Measurements from ENCODE around the gene FCGR1A.
"Not testable (repeated sequence)": the region's sequence is repeated elsewhere in the genome, so short reads cannot be mapped to it uniquely, and the experiment has no call there.

Gene FCGR1A

GRCh38 chr1:149777084-149777483, 5.4 kb upstream of the FCGR1A start:
- not testable (repeated sequence) for DNase-seq (ENCODE audit: low read depth in 2 of 2)

GRCh38 chr1:149778313-149778712, 4.2 kb upstream of the FCGR1A start:
- not testable (repeated sequence) for DNase-seq (ENCODE audit: low read depth in 2 of 2)

- peak in 1 of 2 donors; percentile 21 for DNase-seq (ENCODE audit: low read depth in 2 of 2)
Observed at GRCh38 chr1:149781413-149781984, 995 bp upstream of the FCGR1A start.

GRCh38 chr1:149783289-149783688, 795 bp downstream of the FCGR1A start:
- not testable (repeated sequence) for DNase-seq (ENCODE audit: low read depth in 2 of 2)

GRCh38 chr1:149783868-149784267, 1.4 kb downstream of the FCGR1A start:
- DNase-seq (ENCODE audit: low read depth in 2 of 2) = not testable (repeated sequence)

- DNase-seq (ENCODE audit: low read depth in 2 of 2) = not testable (repeated sequence)
Observed at GRCh38 chr1:149787688-149788451, 5.4 kb downstream of the FCGR1A start.

- DNase-seq (ENCODE audit: low read depth in 2 of 2) = peak; percentile 39 to 46
Observed at GRCh38 chr1:149792502-149792901, 10.0 kb downstream of the FCGR1A start.

GRCh38 chr1:149792912-149793515, 10.5 kb downstream of the FCGR1A start:
- peak; percentile 69 to 79 for DNase-seq (ENCODE audit: low read depth in 2 of 2)

GRCh38 chr1:149793885-149794284, 11.4 kb downstream of the FCGR1A start:
- DNase-seq (ENCODE audit: low read depth in 2 of 2) = not testable (repeated sequence)

GRCh38 chr1:149801628-149802027, 19.1 kb downstream of the FCGR1A start:
- DNase-seq (ENCODE audit: low read depth in 2 of 2) = not testable (repeated sequence)

GRCh38 chr1:149804417-149805080, 22.1 kb downstream of the FCGR1A start:
- not testable (repeated sequence) for DNase-seq (ENCODE audit: low read depth in 2 of 2)

- not testable (repeated sequence) for DNase-seq (ENCODE audit: low read depth in 2 of 2)
Observed at GRCh38 chr1:149810697-149811405, 28.4 kb downstream of the FCGR1A start.

GRCh38 chr1:149811514-149811889, 29.0 kb downstream of the FCGR1A start:
- peak in 1 of 2 donors; percentile 14 for DNase-seq (ENCODE audit: low read depth in 2 of 2)

GRCh38 chr1:149811890-149812829, 29.7 kb downstream of the FCGR1A start:
- peak; percentile 61 to 68 for DNase-seq (ENCODE audit: low read depth in 2 of 2)

GRCh38 chr1:149812893-149813801, 30.7 kb downstream of the FCGR1A start:
- DNase-seq (ENCODE audit: low read depth in 2 of 2) = peak; percentile 33 to 37

GRCh38 chr1:149820387-149820786, 37.9 kb downstream of the FCGR1A start:
- not testable (repeated sequence) for DNase-seq (ENCODE audit: low read depth in 2 of 2)

- not testable (repeated sequence) for DNase-seq (ENCODE audit: low read depth in 2 of 2)
Observed at GRCh38 chr1:149826555-149826954, 44.1 kb downstream of the FCGR1A start.

GRCh38 chr1:149831764-149832315, 49.3 kb downstream of the FCGR1A start:
- DNase-seq (ENCODE audit: low read depth in 2 of 2) = not testable (repeated sequence)
